Measurements from ENCODE around the gene ISG15.

Gene ISG15

DNA sequence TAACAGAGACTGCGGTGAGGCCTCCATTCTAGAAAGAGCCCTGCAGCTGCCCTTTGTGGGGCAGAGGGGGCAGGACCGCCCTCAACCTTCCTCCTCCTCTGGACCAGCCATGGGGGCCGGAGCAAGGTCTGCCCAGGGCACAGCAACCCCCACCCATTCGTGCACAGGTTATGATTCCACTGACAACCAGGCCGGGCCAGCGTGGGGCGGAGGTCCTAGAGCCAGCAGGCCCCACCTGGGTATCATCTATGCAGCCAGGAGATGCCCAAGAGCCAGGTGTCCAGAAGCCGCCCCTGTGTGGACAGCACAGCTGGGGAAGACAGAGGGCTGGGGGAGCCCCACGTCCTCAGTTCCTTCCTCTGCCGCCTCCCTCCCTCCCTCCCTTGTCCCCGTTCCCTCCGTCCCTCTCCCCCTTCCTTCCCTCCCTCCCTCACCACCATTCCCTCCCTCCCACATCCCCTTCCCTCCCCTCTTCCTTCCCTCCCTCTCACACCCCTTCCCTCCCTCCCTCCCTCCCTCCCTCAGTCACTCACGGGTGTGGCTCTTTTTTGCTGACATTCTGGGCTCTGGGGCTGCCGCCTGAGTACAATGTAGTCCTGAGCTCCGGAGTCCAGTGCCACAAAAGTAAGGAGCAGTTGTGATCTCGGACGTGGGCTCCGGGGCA, 48.5 kb downstream of the ISG15 start:
- Histone ChIP-seq H3K27ac (ENCODE audit: insufficient read depth, low read length, poor library complexity, severe bottlenecking) (no peak overlapping the region), H3K4me1 (ENCODE audit: control insufficient read depth, insufficient read depth, low read length, poor library complexity, severe bottlenecking) (peaks cover 35% of the 10 kb centered on the region), H3K4me3 (ENCODE audit: insufficient read depth, low read depth, low read length, poor library complexity, severe bottlenecking) (no peak overlapping the region), H3K36me3 (ENCODE audit: control insufficient read depth, insufficient read depth, low read length) (no peaks in the 10 kb centered on the region), H3K9me3 (ENCODE audit: control insufficient read depth, low read length) (no peaks in the 10 kb centered on the region), H3K27me3 (replicated peaks; ENCODE audit: control insufficient read depth, insufficient read depth, low read length, poor library complexity, severe bottlenecking) (peaks cover 59% of the 10 kb centered on the region)
- DNase-seq = no peak

DNA sequence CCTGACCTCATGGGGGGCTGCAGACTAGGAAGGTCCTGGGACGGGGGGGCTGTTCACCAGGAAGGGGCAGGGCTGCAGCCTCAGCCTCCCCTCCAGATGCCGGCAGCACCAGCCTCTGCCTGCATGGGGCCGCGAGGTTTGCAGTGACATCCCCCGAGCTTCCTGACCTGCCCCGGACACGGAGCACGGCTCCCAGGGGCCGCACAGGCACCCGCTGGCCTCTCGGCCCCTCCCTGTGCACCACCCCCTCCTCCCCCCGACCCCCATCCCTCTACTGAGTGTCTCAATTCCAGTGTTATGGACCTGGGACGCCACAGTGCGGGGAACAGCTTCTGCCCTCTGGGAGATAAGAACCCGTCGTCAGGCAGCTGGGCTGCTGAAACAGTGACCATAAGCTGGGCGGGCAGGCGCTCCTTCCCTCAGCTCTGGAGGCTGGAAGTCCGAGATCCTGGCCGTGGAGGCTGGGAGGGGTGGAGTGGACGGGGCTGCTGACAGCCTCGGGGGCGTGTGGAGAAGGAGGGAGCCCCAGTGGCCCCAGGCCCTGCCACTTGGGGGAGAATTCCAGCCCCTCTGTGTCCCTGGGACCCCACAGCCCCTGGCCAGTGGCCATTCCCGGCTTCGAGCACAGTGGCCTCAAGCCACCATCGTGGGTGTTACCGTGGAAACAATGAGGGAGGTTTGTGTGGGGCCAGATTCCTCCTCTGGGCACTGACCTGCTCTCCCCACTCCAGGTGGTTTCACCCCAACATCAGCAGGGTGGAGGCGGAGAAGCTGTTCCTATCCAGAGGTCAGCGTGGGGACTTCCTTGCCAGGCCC, 49.3 kb downstream of the ISG15 start:
- Histone ChIP-seq H3K9me3 (ENCODE audit: control insufficient read depth, low read length) (no peaks in the 10 kb centered on the region), H3K4me1 (ENCODE audit: control insufficient read depth, insufficient read depth, low read length, poor library complexity, severe bottlenecking) (peaks cover 35% of the 10 kb centered on the region), H3K27me3 (replicated peaks; ENCODE audit: control insufficient read depth, insufficient read depth, low read length, poor library complexity, severe bottlenecking) (peaks cover 59% of the 10 kb centered on the region), H3K27ac (ENCODE audit: insufficient read depth, low read length, poor library complexity, severe bottlenecking) (no peak overlapping the region), H3K4me3 (ENCODE audit: insufficient read depth, low read depth, low read length, poor library complexity, severe bottlenecking) (no peak overlapping the region), H3K36me3 (ENCODE audit: control insufficient read depth, insufficient read depth, low read length) (no peaks in the 10 kb centered on the region)
- no peak for DNase-seq

DNA sequence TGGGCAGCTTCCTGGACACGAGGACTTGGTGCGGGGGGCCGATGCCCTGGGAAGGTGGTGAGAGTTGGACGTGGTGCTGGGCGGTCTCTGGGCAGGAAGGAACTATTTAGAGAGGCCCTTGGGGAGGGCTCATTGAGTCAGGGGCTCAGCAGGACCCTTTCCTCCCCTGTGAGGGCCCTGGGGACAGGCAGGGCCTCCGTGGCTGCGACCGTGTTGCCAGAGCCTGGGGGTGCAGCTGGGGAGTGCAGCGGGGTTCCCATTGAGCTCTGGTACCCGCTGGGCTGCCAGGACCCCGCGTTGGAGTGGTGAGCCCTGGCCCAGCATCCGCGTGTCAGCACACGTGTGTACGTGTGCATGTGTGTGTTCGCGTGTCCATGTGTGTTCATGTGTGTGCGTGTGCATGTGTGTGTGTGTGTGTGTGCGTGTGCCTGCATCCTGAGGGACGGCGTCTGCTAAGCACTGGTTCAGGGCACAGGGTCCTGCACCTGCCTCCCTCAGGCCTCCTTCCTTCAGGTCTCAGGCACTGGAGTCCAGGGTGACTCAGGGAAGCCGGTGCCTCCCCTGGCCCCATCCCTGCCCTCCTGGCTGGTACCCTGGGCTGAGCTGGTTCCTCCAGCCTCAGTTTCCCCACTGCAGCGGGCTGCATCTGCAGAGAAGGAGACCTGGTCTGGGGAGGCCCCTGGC, 50.1 kb downstream of the ISG15 start:
- no peak for DNase-seq
- peaks cover 37% of the 10 kb centered on the region for H3K4me1 ChIP-seq (ENCODE audit: control insufficient read depth, insufficient read depth, low read length, poor library complexity, severe bottlenecking)
- no peak overlapping the region for H3K27ac ChIP-seq (ENCODE audit: insufficient read depth, low read length, poor library complexity, severe bottlenecking)
- peaks cover 53% of the 10 kb centered on the region for H3K27me3 ChIP-seq (replicated peaks; ENCODE audit: control insufficient read depth, insufficient read depth, low read length, poor library complexity, severe bottlenecking)
- no peaks in the 10 kb centered on the region for H3K9me3 ChIP-seq (ENCODE audit: control insufficient read depth, low read length)
- no peaks in the 10 kb centered on the region for H3K36me3 ChIP-seq (ENCODE audit: control insufficient read depth, insufficient read depth, low read length)
- no peak overlapping the region for H3K4me3 ChIP-seq (ENCODE audit: insufficient read depth, low read depth, low read length, poor library complexity, severe bottlenecking)

All from effector memory CD4-positive, alpha-beta T cell (primary cell).